Astrocyte (in vitro differentiated cells and primary cell): ENCODE results near the gene INVS. TPM values are rescaled to one million over a fixed set of nuclear protein-coding genes. Genes with fewer than 3 reads are reported as not detected.

Source experiments
- DNase-seq: peaks from one replicate; pipeline ENCODE4 v3.0.0-alpha.2; 2010; ENCODE audit warnings: low read depth
- FAIRE-seq: peaks from 2 replicates; lab custom pipeline; 2011; peaks lifted over from hg19 to GRCh38; lab: Jason Lieb, UNC
- H2AFZ ChIP-seq: 2 replicates; pipeline ENCODE4 v1.6.0; 2012; ENCODE audit warnings: low read depth, low read length, inconsistent platforms
- H3K27ac ChIP-seq: 2 replicates; pipeline ENCODE4 v1.5.1; 2011; ENCODE audit warnings: low read depth, low read length, inconsistent platforms
- H3K27me3 ChIP-seq: 2 replicates; pipeline ENCODE4 v1.6.0; 2011; ENCODE audit warnings: low read length, inconsistent platforms; ENCODE audit not compliant: insufficient read depth
- H3K36me3 ChIP-seq: 2 replicates; pipeline ENCODE4 v1.5.1; 2011; ENCODE audit warnings: low read length, inconsistent platforms; ENCODE audit not compliant: insufficient read depth
- H3K4me1 ChIP-seq: 2 replicates; pipeline ENCODE4 v1.5.1; 2011; ENCODE audit warnings: low read length, inconsistent platforms; ENCODE audit not compliant: insufficient read depth
- H3K4me2 ChIP-seq: 2 replicates; pipeline ENCODE4 v1.6.0; 2012; ENCODE audit warnings: low read length, inconsistent platforms
- H3K4me3 ChIP-seq: 2 replicates; pipeline ENCODE4 v1.5.1; 2011; ENCODE audit warnings: low read depth, mild to moderate bottlenecking, low read length, inconsistent platforms; ENCODE audit not compliant: insufficient read depth
- H3K79me2 ChIP-seq: 2 replicates; pipeline ENCODE4 v1.6.0; 2012; ENCODE audit warnings: mild to moderate bottlenecking, low read length, inconsistent platforms; ENCODE audit not compliant: insufficient read depth
- H3K9ac ChIP-seq: 2 replicates; pipeline ENCODE4 v1.6.0; 2012; ENCODE audit warnings: mild to moderate bottlenecking, low read length, inconsistent platforms
- H3K9me3 ChIP-seq: 2 replicates; pipeline ENCODE4 v1.5.1; 2012; ENCODE audit warnings: low read depth, mild to moderate bottlenecking, low read length, inconsistent platforms; ENCODE audit not compliant: insufficient read depth
- H4K20me1 ChIP-seq: 2 replicates; pipeline ENCODE4 v1.6.0; 2012; ENCODE audit warnings: low read length, inconsistent platforms; ENCODE audit not compliant: insufficient read depth
- H3K27ac Mint-ChIP-seq: one replicate; pipeline ENCODE4 v1.8.0; 2021; ENCODE audit warnings: mild to moderate bottlenecking, mixed read lengths; ENCODE audit not compliant: unreplicated experiment
- H3K27me3 Mint-ChIP-seq: one replicate; pipeline ENCODE4 v1.8.0; 2021; ENCODE audit warnings: low read depth, mixed read lengths; ENCODE audit not compliant: unreplicated experiment
- H3K36me3 Mint-ChIP-seq: one replicate; pipeline ENCODE4 v1.8.0; 2021; ENCODE audit warnings: low read depth, mixed read lengths; ENCODE audit not compliant: unreplicated experiment
- H3K4me1 Mint-ChIP-seq: one replicate; pipeline ENCODE4 v1.8.0; 2021; ENCODE audit warnings: low read depth, mixed read lengths; ENCODE audit not compliant: unreplicated experiment
- H3K4me3 Mint-ChIP-seq: one replicate; pipeline ENCODE4 v1.8.0; 2021; ENCODE audit warnings: mild to moderate bottlenecking, moderate library complexity, mixed read lengths; ENCODE audit not compliant: unreplicated experiment
- H3K9me3 Mint-ChIP-seq: one replicate; pipeline ENCODE4 v1.8.0; 2021; ENCODE audit warnings: mild to moderate bottlenecking, mixed read lengths; ENCODE audit not compliant: unreplicated experiment
- EZH2 ChIP-seq: IDR thresholded peaks from 2 replicates; pipeline ENCODE4 v1.6.1; 2012; ENCODE audit warnings: mild to moderate bottlenecking, low read length, inconsistent platforms; ENCODE audit not compliant: insufficient read depth
- total RNA-seq: library from RNA; stranded (reverse); gene quantifications from 2 replicates; pipeline ENCODE4 v1.2.1, GENCODE V29; 2021
- TF ChIP-seq, protein P1 (sequence below): IDR thresholded peaks from 2 replicates; pipeline ENCODE4 v1.5.1; 2011; ENCODE audit warnings: low read depth, mild to moderate bottlenecking, inconsistent platforms, low read length, moderate library complexity; ENCODE audit not compliant: insufficient read depth

Gene INVS
- total RNA-seq, 1 donor from 2014 or later, result 17.5 TPM

DNA sequence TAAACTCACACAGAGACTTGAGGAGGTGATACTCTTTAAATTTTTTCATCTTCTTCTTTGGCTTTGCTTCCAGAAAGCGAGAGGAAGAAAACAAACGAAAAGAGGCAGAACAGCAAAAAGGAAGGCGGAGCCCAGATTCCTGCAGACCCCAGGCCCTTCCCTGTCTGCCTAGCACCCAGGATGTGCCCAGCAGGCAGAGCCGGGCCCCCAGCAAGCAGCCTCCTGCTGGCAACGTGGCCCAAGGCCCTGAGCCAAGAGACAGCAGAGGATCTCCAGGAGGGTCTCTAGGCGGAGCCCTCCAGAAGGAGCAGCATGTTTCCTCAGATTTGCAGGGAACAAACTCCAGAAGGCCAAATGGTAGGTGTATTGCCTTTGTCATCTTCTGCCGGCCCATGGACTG is 185.2 kb downstream of the INVS start:
- H3K4me2 ChIP-seq, result no peak overlapping the region
- no peak overlapping the region for H3K27ac Mint-ChIP-seq
- H3K4me3 Mint-ChIP-seq, result no peak overlapping the region
- FAIRE-seq (no peak), DNase-seq (no peak)
- H3K9ac ChIP-seq, result no peak overlapping the region
- H3K4me1 ChIP-seq, result no peaks in the 10 kb centered on the region
- no peak overlapping the region for H2AFZ ChIP-seq
- TF ChIP-seq, protein P1, sequence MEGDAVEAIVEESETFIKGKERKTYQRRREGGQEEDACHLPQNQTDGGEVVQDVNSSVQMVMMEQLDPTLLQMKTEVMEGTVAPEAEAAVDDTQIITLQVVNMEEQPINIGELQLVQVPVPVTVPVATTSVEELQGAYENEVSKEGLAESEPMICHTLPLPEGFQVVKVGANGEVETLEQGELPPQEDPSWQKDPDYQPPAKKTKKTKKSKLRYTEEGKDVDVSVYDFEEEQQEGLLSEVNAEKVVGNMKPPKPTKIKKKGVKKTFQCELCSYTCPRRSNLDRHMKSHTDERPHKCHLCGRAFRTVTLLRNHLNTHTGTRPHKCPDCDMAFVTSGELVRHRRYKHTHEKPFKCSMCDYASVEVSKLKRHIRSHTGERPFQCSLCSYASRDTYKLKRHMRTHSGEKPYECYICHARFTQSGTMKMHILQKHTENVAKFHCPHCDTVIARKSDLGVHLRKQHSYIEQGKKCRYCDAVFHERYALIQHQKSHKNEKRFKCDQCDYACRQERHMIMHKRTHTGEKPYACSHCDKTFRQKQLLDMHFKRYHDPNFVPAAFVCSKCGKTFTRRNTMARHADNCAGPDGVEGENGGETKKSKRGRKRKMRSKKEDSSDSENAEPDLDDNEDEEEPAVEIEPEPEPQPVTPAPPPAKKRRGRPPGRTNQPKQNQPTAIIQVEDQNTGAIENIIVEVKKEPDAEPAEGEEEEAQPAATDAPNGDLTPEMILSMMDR, result no peak
- TF ChIP-seq EZH2, result no peak
- H3K9me3 Mint-ChIP-seq, result peaks cover 3% of the 10 kb centered on the region
- H3K4me1 Mint-ChIP-seq, result peaks cover 3% of the 10 kb centered on the region
- no peak overlapping the region for H3K4me3 ChIP-seq
- no peaks in the 10 kb centered on the region for H3K79me2 ChIP-seq
- no peaks in the 10 kb centered on the region for H3K27me3 ChIP-seq
- no peaks in the 10 kb centered on the region for H3K9me3 ChIP-seq
- H3K36me3 ChIP-seq, result no peaks in the 10 kb centered on the region
- no peaks in the 10 kb centered on the region for H3K27me3 Mint-ChIP-seq
- H3K27ac ChIP-seq, result no peak overlapping the region
- no peaks in the 10 kb centered on the region for H4K20me1 ChIP-seq
- H3K36me3 Mint-ChIP-seq, result peaks cover 29% of the 10 kb centered on the region

GRCh38 chr9:100285080-100285479 is 186.0 kb downstream of the INVS start:
- no peaks in the 10 kb centered on the region for H3K79me2 ChIP-seq
- Mint-ChIP-seq H3K27me3 (no peaks in the 10 kb centered on the region), H3K9me3 (peaks cover 3% of the 10 kb centered on the region), H3K27ac (no peak overlapping the region), H3K36me3 (peaks cover 29% of the 10 kb centered on the region), H3K4me3 (no peak overlapping the region), H3K4me1 (peaks cover 3% of the 10 kb centered on the region)
- FAIRE-seq (no peak), DNase-seq (no peak)
- no peak overlapping the region for H3K9ac ChIP-seq
- no peak overlapping the region for H2AFZ ChIP-seq
- H4K20me1 ChIP-seq, result no peaks in the 10 kb centered on the region
- H3K4me3 ChIP-seq, result no peak overlapping the region
- no peaks in the 10 kb centered on the region for H3K9me3 ChIP-seq
- H3K27ac ChIP-seq, result no peak overlapping the region
- H3K4me1 ChIP-seq, result no peaks in the 10 kb centered on the region
- H3K4me2 ChIP-seq, result no peak overlapping the region
- H3K27me3 ChIP-seq, result no peaks in the 10 kb centered on the region
- no peaks in the 10 kb centered on the region for H3K36me3 ChIP-seq
- no peak for TF ChIP-seq EZH2
- TF ChIP-seq, protein P1, result no peak

DNA sequence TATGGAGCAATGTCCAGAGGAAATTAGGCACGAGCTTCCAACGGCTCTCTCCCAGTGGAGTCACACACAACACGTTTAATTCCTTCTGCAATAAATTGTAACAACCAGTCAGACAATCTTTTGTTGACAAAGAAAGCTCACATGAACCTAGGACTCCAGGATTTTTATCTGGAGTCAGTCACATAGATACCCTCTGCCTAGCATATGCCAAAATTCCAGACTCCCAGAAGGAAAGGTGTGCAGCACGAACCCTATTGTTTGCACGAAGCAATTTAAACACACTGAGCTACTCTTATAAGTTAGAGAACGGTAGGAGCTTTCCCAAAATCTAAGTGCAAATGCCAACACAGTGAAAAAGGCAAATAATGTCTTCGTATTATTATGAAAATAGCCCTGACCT is 186.6 kb downstream of the INVS start:
- H3K9me3 ChIP-seq, result no peaks in the 10 kb centered on the region
- no peak for TF ChIP-seq EZH2
- TF ChIP-seq, protein P1, result no peak
- H3K4me3 Mint-ChIP-seq, result no peak overlapping the region
- no peaks in the 10 kb centered on the region for H3K27me3 ChIP-seq
- DNase-seq (no peak), FAIRE-seq (no peak)
- H3K4me3 ChIP-seq, result no peak overlapping the region
- no peak overlapping the region for H3K4me2 ChIP-seq
- no peaks in the 10 kb centered on the region for H3K27me3 Mint-ChIP-seq
- no peaks in the 10 kb centered on the region for H4K20me1 ChIP-seq
- H3K27ac ChIP-seq, result no peak overlapping the region
- H3K36me3 Mint-ChIP-seq, result peaks cover 31% of the 10 kb centered on the region
- H3K79me2 ChIP-seq, result no peaks in the 10 kb centered on the region
- H3K9me3 Mint-ChIP-seq, result peaks cover 3% of the 10 kb centered on the region
- H3K9ac ChIP-seq, result no peak overlapping the region
- H3K27ac Mint-ChIP-seq, result no peak overlapping the region
- H3K4me1 ChIP-seq, result no peaks in the 10 kb centered on the region
- H3K4me1 Mint-ChIP-seq, result peaks cover 3% of the 10 kb centered on the region
- H2AFZ ChIP-seq, result no peak overlapping the region
- H3K36me3 ChIP-seq, result peaks cover 1% of the 10 kb centered on the region
